ENCODE data around the gene CHAD.
"Not testable (repeated sequence)": the region's sequence is repeated elsewhere in the genome, so short reads cannot be mapped to it uniquely, and the experiment has no call there.

The CHAD gene

GRCh38 chr17:50472761-50473161, 4.1 kb upstream of the CHAD start:
- not testable (repeated sequence) for DNase-seq

- DNase-seq, result no peak
Observed at GRCh38 chr17:50472286-50472685, 3.6 kb upstream of the CHAD start.

GRCh38 chr17:50471009-50471905, 2.6 kb upstream of the CHAD start:
- DNase-seq, result no peak

GRCh38 chr17:50470426-50470825, 1.7 kb upstream of the CHAD start:
- no peak for DNase-seq

GRCh38 chr17:50469671-50470305, 1.1 kb upstream of the CHAD start:
- no peak for DNase-seq

GRCh38 chr17:50469208-50469605, 527 bp upstream of the CHAD start:
- no peak for DNase-seq

- no peak for DNase-seq
Observed at GRCh38 chr17:50467855-50468303, 801 bp downstream of the CHAD start.

GRCh38 chr17:50467114-50467854, 1.4 kb downstream of the CHAD start:
- no peak for DNase-seq

- DNase-seq, result no peak
Observed at GRCh38 chr17:50466371-50467113, 2.1 kb downstream of the CHAD start.

- DNase-seq, result no peak
Observed at GRCh38 chr17:50465635-50466034, 3.0 kb downstream of the CHAD start.

- no peak for DNase-seq
Observed at GRCh38 chr17:50465171-50465570, 3.5 kb downstream of the CHAD start.

- no peak for DNase-seq
Observed at GRCh38 chr17:50464736-50465135, 3.9 kb downstream of the CHAD start.

- DNase-seq, result no peak
Observed at GRCh38 chr17:50464121-50464520, 4.6 kb downstream of the CHAD start.

- DNase-seq, result no peak
Observed at GRCh38 chr17:50462446-50462845, 6.2 kb downstream of the CHAD start.

- no peak for DNase-seq
Observed at GRCh38 chr17:50461550-50462132, 7.0 kb downstream of the CHAD start.

- DNase-seq, result no peak
Observed at GRCh38 chr17:50460831-50461526, 7.7 kb downstream of the CHAD start.

- no peak for DNase-seq
Observed at GRCh38 chr17:50459756-50460155, 8.9 kb downstream of the CHAD start.

- peak; percentile 65 to 77 (median 69) for DNase-seq
Observed at GRCh38 chr17:50458701-50459676, 9.7 kb downstream of the CHAD start.

- DNase-seq, result peak; percentile 28 to 58 (median 46)
Observed at GRCh38 chr17:50458270-50458669, 10.4 kb downstream of the CHAD start.

- peak in 1 of 3 donors; percentile 7 for DNase-seq
Observed at GRCh38 chr17:50457621-50458020, 11.1 kb downstream of the CHAD start.
